HG03175 (cell line): ENCODE measurements around the gene SCAPER.

Source experiments
- ATAC-seq: cut with Tn5 transposase; IDR thresholded peaks from one replicate; pipeline ENCODE4 v1.9.1; 2021; ENCODE audit warnings: mild to moderate bottlenecking, moderate library complexity; ENCODE audit not compliant: unreplicated experiment

Gene SCAPER

GRCh38 chr15:76905013-76905839, at the start of gene SCAPER:
SCAPER (minus strand) TSS chr15:76905340; CDS start chr15:76883817, 21,523 bp downstream.
- ATAC-seq = peak; percentile 81

GRCh38 chr15:76954744-76955143, 49.6 kb upstream of the SCAPER start:
- ATAC-seq = no peak

GRCh38 chr15:76953913-76954312, 48.8 kb upstream of the SCAPER start:
- ATAC-seq = no peak

GRCh38 chr15:76951220-76951619, 46.1 kb upstream of the SCAPER start:
- no peak for ATAC-seq

GRCh38 chr15:76947454-76947853, 42.3 kb upstream of the SCAPER start:
- no peak for ATAC-seq

- no peak for ATAC-seq
Measured at GRCh38 chr15:76945494-76946093, 40.5 kb upstream of the SCAPER start.

GRCh38 chr15:76942331-76942730, 37.2 kb upstream of the SCAPER start:
- ATAC-seq = no peak

- ATAC-seq = no peak
Measured at GRCh38 chr15:76941636-76942035, 36.5 kb upstream of the SCAPER start.

GRCh38 chr15:76939715-76940114, 34.6 kb upstream of the SCAPER start:
- no peak for ATAC-seq

GRCh38 chr15:76938752-76939151, 33.6 kb upstream of the SCAPER start:
- ATAC-seq = no peak

GRCh38 chr15:76936671-76937070, 31.5 kb upstream of the SCAPER start:
- ATAC-seq = no peak

GRCh38 chr15:76935620-76936019, 30.5 kb upstream of the SCAPER start:
- no peak for ATAC-seq

- no peak for ATAC-seq
Measured at GRCh38 chr15:76932135-76932966, 27.2 kb upstream of the SCAPER start.

- peak; percentile 99 for ATAC-seq
Measured at GRCh38 chr15:76931397-76932134, 26.4 kb upstream of the SCAPER start, which contains the start of gene RCN2. RCN2 (plus strand) TSS chr15:76931749; CDS start chr15:76931842, 93 bp downstream.

GRCh38 chr15:76930831-76931396, 25.8 kb upstream of the SCAPER start:
- no peak for ATAC-seq

- no peak for ATAC-seq
Measured at GRCh38 chr15:76929011-76929760, 24.0 kb upstream of the SCAPER start.

- ATAC-seq = no peak
Measured at GRCh38 chr15:76928201-76928600, 23.1 kb upstream of the SCAPER start.

GRCh38 chr15:76916369-76916768, 11.2 kb upstream of the SCAPER start:
- no peak for ATAC-seq

- ATAC-seq = no peak
Measured at GRCh38 chr15:76913737-76914136, 8.6 kb upstream of the SCAPER start.

- no peak for ATAC-seq
Measured at GRCh38 chr15:76912430-76912829, 7.3 kb upstream of the SCAPER start.
